Skin epidermis (tissue), 12 donors: ENCODE results near the gene DGKI.

Experiments
- H3K27ac ChIP-seq, 21 experiments: fragments of 200-600 bp; sonication (generic) in 11 of 21; one replicate each; pipeline ENCODE4 v1.5.0; 2020; ENCODE audit warnings: mild to moderate bottlenecking in 3 of 21, inconsistent platforms in 2 of 21, moderate library complexity in 2 of 21
- H3K4me3 ChIP-seq, 7 experiments: fragments of 200-600 bp; sonication (generic) in 2 of 7; one replicate each; pipeline ENCODE4 v1.5.0; 2020; ENCODE audit warnings: inconsistent platforms in 2 of 7, mild to moderate bottlenecking in 2 of 7, moderate library complexity in 1 of 7

Gene DGKI

GRCh38 chr7:137873979-137874777 lies 27.4 kb upstream of the DGKI start:
- no peak overlapping the region for H3K4me3 ChIP-seq

GRCh38 chr7:137873524-137873923 lies 26.8 kb upstream of the DGKI start:
- Histone ChIP-seq H3K4me3 (no peak overlapping the region), H3K27ac (peak overlapping the region in 16 of 21 experiments; percentile 9 to 84 (median 60))

More at GRCh38 chr7:137873979-137874777, 27.4 kb upstream of the DGKI start:
- peak overlapping the region in 16 of 21 experiments; percentile 9 to 84 (median 60) for H3K27ac ChIP-seq

GRCh38 chr7:137871170-137871915 lies 24.6 kb upstream of the DGKI start:
- no peak overlapping the region for H3K4me3 ChIP-seq
- peak overlapping the region in 4 of 21 experiments; percentile 47 to 63 (median 53) for H3K27ac ChIP-seq

GRCh38 chr7:137870684-137871083 lies 23.9 kb upstream of the DGKI start:
- H3K27ac ChIP-seq: no peak overlapping the region
- no peak overlapping the region for H3K4me3 ChIP-seq

GRCh38 chr7:137870078-137870477 lies 23.3 kb upstream of the DGKI start:
- no peak overlapping the region for H3K27ac ChIP-seq
- no peak overlapping the region for H3K4me3 ChIP-seq

GRCh38 chr7:137869260-137869659 lies 22.5 kb upstream of the DGKI start:
- H3K27ac ChIP-seq: no peak overlapping the region
- H3K4me3 ChIP-seq: no peak overlapping the region

- H3K27ac ChIP-seq: no peak overlapping the region
- H3K4me3 ChIP-seq: no peak overlapping the region
Observed at GRCh38 chr7:137867289-137867688, 20.5 kb upstream of the DGKI start.

GRCh38 chr7:137865764-137866163 lies 19.0 kb upstream of the DGKI start:
- Histone ChIP-seq H3K4me3 (no peak overlapping the region), H3K27ac (no peak overlapping the region)

GRCh38 chr7:137862964-137863363 lies 16.2 kb upstream of the DGKI start:
- Histone ChIP-seq H3K4me3 (no peak overlapping the region), H3K27ac (no peak overlapping the region)

- Histone ChIP-seq H3K27ac (no peak overlapping the region), H3K4me3 (no peak overlapping the region)
Observed at GRCh38 chr7:137862358-137862757, 15.6 kb upstream of the DGKI start.

- Histone ChIP-seq H3K4me3 (no peak overlapping the region), H3K27ac (no peak overlapping the region)
Observed at GRCh38 chr7:137860542-137860941, 13.8 kb upstream of the DGKI start.

- H3K27ac ChIP-seq: no peak overlapping the region
- no peak overlapping the region for H3K4me3 ChIP-seq
Observed at GRCh38 chr7:137853053-137853452, 6.3 kb upstream of the DGKI start.

GRCh38 chr7:137852108-137852507 lies 5.3 kb upstream of the DGKI start:
- Histone ChIP-seq H3K4me3 (no peak overlapping the region), H3K27ac (no peak overlapping the region)

GRCh38 chr7:137850972-137851945 lies 4.5 kb upstream of the DGKI start:
- Histone ChIP-seq H3K4me3 (no peak overlapping the region), H3K27ac (no peak overlapping the region)

GRCh38 chr7:137850571-137850970 lies 3.8 kb upstream of the DGKI start:
- H3K4me3 ChIP-seq: no peak overlapping the region
- no peak overlapping the region for H3K27ac ChIP-seq

GRCh38 chr7:137848095-137848494 lies 1.3 kb upstream of the DGKI start:
- no peak overlapping the region for H3K4me3 ChIP-seq
- H3K27ac ChIP-seq: no peak overlapping the region

GRCh38 chr7:137847568-137848050 lies 835 bp upstream of the DGKI start:
- peak overlapping the region in 1 of 21 experiments; percentile 30 for H3K27ac ChIP-seq
- H3K4me3 ChIP-seq: peak overlapping the region in 6 of 7 experiments; percentile 15 to 25 (median 20)

- Histone ChIP-seq H3K27ac (no peak overlapping the region), H3K4me3 (peak overlapping the region in 6 of 7 experiments; percentile 13 to 25 (median 20))
Observed at GRCh38 chr7:137846549-137846826, 286 bp downstream of the DGKI start.

- Histone ChIP-seq H3K27ac (no peak overlapping the region), H3K4me3 (no peak overlapping the region)
Observed at GRCh38 chr7:137844677-137845425, 1.9 kb downstream of the DGKI start.
